Measurements from ENCODE around the gene CDH8.
"Not testable (repeated sequence)": the region's sequence is repeated elsewhere in the genome, so short reads cannot be mapped to it uniquely, and the experiment has no call there.

Gene CDH8

DNA sequence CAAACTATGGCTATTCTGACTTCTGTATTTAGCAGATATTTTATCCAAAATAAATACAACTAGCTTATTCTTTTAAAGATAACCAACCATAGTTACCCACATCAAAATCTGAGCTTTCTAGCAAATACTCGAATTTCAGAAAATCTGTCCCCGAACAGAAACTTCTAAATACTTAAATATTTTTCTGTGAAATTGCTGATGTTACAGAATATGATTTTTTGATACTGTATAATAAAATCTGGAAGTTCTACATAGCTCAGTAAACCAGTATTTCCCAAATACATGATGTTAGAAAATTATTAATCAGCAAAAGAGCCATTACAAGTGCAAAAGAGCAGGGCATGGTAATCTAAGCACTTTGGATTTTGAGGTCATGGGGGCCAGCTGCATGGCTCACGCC lies 114.9 kb downstream of the CDH8 start:
- TF ChIP-seq, protein P1, sequence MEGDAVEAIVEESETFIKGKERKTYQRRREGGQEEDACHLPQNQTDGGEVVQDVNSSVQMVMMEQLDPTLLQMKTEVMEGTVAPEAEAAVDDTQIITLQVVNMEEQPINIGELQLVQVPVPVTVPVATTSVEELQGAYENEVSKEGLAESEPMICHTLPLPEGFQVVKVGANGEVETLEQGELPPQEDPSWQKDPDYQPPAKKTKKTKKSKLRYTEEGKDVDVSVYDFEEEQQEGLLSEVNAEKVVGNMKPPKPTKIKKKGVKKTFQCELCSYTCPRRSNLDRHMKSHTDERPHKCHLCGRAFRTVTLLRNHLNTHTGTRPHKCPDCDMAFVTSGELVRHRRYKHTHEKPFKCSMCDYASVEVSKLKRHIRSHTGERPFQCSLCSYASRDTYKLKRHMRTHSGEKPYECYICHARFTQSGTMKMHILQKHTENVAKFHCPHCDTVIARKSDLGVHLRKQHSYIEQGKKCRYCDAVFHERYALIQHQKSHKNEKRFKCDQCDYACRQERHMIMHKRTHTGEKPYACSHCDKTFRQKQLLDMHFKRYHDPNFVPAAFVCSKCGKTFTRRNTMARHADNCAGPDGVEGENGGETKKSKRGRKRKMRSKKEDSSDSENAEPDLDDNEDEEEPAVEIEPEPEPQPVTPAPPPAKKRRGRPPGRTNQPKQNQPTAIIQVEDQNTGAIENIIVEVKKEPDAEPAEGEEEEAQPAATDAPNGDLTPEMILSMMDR (IDR thresholded peaks at IDR 0.05; ENCODE audit: insufficient read depth, missing control alignments), result no peak
- DNase-seq (ENCODE audit: insufficient read length, low spot score), result no peak
- FAIRE-seq, result no peak

DNA sequence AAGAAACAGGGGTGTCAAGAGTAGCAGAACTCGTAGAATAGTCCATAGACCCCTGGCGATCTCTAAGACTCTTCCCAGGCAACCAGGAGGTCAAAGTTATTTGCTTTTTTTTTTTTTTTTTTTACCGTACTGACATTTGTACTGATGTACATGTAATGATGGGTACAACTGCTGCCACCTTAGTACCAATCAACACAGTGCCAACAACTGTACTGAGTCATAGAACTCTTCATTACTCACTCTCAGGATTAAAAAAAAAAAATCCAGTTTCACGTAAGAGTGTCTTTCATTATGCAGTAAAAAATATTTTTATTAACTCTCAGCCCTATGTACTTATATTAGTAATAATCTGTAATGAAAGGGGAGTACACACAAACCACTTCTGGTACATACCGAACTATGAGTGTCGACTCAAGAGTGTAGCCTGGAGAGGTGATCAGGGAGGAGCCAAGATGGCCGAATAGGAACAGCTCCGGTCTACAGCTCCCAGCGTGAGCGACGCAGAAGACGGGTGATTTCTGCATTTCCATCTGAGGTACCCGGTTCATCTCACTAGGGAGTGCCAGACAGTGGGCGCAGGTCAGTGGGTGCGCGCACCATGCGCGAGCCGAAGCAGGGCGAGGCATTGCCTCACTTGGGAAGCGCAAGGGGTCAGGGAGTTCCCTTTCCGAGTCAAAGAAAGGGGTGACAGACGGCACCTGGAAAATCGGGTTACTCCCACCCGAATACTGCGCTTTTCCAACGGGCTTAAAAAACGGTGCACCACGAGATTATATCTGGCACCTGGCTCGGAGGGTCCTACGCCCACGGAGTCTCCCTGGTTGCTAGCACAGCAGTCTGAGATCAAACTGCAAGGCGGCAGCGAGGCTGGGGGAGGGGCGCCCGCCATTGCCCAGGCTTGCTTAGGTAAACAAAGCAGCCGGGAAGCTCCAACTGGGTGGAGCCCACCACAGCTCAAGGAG lies 118.1 kb downstream of the CDH8 start:
- DNase-seq (ENCODE audit: insufficient read length, low spot score); FAIRE-seq: not testable (repeated sequence)

DNA sequence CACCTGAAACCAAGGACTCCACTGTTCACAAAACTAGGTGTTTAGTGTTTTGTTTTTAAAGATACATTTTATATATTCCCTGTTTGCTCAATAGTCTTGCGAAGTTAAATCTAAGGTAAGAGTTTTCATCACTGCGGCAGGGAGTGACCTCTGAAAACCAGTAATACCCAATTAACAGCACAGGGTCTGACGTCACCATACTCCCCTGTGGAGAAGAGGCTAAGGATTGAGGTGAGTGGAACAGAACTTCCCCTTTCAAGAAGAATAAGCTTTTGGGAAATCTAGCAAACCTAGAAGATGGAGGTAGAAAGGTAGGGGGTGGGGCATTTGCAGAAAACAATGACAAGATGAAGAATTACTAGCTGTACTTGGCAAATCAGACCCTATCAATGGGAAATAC lies 120.7 kb downstream of the CDH8 start:
- no peak for FAIRE-seq
- DNase-seq (ENCODE audit: insufficient read length, low spot score), result no peak
- TF ChIP-seq, protein P1 (IDR thresholded peaks at IDR 0.05; ENCODE audit: insufficient read depth, missing control alignments), result no peak

DNA sequence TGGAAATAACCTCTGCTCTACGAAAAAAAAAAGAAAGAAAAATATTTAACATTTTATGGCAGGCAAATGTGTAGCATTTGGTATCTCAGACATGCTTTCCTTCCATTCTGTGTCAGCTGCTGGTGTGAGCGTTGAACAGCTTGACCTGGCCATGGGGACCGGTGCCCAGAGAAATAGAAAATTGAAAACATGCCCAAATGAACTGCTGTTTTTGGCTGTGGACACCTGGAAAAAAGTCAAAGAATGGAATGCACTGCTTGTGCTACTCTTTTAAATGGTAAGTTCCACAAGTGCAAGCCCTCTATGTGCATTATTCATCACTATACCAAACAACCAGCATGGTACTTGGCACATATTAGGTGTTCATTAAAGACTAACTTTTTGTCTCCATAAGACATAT lies 127.2 kb downstream of the CDH8 start:
- DNase-seq (ENCODE audit: insufficient read length, low spot score), result no peak
- FAIRE-seq, result no peak
- TF ChIP-seq, protein P1 (IDR thresholded peaks at IDR 0.05; ENCODE audit: insufficient read depth, missing control alignments), result no peak

DNA sequence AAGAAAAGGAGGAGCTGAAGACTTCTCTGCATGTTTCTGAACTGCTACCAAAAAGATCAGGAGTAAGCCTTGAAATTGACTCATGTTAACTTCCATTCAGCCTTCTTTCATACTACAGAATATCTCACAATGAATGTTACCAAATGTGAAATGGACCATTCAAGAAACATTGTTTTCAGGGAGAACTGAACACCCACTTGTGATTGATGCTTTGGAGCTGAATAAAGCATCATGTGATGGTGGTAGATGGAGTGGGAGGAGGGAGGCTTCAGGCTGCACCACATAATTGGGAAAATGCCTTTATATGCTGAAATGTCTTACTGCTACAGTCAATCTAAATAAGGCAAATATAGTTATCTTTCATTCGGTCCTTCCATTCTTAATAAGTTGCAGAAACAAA lies 127.8 kb downstream of the CDH8 start:
- TF ChIP-seq, protein P1 (IDR thresholded peaks at IDR 0.05; ENCODE audit: insufficient read depth, missing control alignments), result no peak
- DNase-seq (ENCODE audit: insufficient read length, low spot score) (no peak), FAIRE-seq (no peak)

DNA sequence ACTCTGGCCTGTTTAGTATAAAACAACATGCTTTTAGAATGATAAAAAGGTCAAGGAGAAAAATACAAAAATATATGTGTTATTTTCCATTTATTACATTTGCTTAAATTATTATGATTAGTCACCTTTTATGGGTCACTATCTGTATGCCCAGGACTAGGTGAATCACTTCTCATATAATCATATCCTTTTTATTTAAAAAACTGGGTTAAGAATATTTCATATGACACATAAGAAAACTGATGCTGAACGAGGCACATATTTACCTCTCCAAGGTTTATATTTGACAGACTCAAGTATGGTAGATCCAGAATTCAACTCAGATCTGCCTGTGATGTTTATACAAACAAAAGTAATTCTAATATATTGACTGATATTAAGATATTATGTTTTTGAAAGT lies 134.5 kb downstream of the CDH8 start:
- DNase-seq (ENCODE audit: insufficient read length, low spot score), result no peak
- TF ChIP-seq, protein P1 (IDR thresholded peaks at IDR 0.05; ENCODE audit: insufficient read depth, missing control alignments), result no peak
- FAIRE-seq, result no peak

DNA sequence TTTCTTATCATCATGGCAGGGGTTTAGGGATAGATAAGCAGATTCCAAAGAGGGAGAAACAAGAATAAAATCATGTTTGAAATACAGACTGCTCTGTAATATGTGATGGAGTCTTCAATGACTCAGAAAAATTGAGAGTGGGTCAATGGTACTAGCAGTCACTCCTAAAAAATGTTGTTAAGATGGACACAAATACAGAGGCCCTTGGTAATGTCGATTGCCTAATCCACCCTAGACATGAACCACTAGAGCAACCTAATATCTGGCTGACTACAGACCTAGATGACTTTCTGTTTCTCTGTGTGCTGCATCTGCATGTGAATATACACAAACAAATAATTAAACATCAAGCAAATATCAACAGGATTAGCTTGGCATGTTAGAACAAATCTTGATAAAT lies 135.8 kb downstream of the CDH8 start:
- FAIRE-seq (no peak), DNase-seq (ENCODE audit: insufficient read length, low spot score) (no peak)
- TF ChIP-seq, protein P1 (IDR thresholded peaks at IDR 0.05; ENCODE audit: insufficient read depth, missing control alignments), result no peak
